ENCODE results near the gene P2RY1.

Gene P2RY1, protein sequence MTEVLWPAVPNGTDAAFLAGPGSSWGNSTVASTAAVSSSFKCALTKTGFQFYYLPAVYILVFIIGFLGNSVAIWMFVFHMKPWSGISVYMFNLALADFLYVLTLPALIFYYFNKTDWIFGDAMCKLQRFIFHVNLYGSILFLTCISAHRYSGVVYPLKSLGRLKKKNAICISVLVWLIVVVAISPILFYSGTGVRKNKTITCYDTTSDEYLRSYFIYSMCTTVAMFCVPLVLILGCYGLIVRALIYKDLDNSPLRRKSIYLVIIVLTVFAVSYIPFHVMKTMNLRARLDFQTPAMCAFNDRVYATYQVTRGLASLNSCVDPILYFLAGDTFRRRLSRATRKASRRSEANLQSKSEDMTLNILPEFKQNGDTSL

DNA sequence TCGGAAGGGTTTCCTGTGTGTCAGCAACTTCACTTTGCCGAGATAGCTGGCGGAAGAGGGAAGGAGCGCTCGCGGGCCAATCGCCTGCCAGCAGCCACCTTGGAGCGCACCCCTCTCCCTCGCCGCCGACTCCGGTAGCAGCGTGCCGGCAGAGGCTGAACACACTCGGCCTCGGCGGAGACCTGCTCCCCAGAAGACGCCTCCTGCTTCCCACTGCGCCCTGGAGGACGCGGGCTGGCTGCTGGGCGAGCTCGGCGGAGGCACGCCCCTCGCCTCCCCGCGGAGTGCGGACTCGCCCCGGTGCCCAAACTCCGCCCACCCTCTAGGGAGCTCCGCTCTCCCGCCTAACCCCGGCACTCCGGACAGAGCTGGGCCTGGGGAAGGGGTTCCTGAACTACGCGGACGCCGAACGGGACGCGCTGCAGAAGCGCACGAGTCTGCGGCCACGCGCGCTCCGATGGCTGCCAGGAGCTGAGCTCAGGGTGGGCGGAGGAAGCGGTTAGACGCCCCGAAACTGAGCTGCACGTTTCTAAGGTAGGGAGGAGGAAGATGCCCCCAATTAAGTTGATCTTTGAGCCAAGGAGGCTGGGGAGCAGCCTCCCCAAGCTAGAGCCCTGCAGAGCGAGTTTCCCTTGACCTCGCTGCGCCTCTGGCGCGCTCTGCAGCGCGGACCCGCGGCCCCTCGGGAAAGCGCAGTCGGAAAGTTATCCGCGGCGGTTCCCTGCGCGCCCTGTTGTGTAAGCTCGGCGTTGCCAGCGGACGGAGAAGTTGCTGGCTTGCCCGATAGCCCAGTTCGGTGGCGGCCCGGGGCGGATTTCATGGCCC, at the start of gene P2RY1:
P2RY1 (plus strand) TSS at position 356 of the 825 bp plus-strand sequence. CDS start 652 bp downstream, outside the sequence.
- no peak for FAIRE-seq

DNA sequence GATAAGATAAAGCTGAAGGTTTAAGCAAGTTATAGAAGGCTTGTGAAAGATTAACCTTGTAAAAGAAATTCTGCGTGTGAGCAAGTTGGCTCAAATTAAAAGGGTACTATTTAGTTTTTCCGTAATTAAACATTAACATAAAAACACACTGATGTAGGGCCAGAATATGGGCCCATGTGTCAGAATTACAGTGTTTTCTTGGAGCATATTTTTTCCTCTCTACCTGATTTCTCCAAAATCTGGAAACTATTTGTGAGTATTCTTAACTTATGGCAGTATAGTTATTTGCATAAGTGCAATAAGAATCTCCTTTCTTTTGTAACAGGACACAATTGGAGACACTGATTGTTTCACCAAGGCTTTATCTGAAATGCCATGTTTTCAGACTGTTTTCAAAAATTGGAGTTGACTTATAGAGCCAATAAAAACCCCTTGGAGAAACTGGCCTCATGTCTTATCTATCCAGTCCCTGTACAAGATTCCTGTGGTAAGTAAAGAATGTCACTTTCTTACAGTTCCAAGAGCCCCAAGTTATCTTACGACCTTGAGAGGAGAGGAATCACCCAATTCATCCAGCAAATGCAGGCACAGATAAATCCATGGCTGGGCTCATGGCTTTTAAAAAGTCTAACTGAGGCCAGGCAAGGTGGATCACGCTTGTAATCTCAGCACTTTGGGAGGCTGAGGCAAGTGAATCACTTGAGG, 47.8 kb upstream of the P2RY1 start:
- no peak for FAIRE-seq

DNA sequence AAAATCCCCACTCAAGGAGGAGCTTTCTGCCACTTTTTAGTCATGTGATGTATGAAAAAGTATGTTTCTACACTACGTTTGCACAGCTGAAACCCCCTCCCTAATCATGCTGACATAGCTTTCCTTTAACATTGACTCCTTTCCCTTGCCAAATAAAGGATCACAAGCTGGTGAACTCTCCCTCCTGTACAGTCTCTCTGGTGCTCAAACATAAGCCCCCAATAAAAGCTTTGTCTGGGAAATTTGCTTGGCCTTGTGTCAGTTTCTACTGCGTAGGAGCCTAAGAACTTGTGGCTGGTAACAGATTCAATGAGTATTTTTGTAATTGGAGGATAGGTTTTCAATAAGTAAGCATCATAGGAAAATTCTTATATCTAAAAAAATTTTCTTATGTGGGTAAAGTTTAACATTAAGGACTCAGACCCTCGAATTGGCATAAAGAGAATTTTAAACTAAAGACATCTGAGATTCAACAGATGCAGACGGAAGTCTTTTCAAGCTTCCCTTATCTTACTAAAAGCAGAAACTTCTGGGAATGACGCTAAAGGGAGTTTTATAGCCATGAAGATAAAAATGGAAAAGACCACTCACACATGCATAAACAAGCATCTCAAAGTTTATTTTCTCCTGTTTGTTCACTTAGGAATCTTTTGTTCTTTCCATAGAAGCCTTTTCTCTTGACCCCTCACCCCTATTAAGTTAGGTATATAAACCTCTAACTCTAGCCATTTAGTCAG, 44.1 kb upstream of the P2RY1 start:
- FAIRE-seq, result no peak

DNA sequence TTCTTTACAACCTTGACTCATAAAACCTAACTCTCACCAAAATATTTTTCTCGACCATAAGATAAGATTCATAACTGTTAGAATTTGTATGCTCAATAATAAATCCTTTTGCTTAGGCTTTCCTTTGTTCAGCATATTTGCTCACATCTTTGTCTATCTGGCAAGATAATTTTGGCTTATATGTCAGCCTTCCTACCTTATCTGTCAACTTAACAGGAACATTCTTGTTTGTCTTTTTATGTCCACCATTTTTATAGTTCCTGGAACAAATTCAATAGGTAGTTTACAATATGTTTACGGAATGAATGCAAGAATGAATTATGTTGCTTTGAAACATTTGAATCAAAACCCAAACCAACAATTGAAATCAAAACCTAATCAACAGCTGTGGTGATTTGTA, 41.0 kb upstream of the P2RY1 start:
- no peak for FAIRE-seq

DNA sequence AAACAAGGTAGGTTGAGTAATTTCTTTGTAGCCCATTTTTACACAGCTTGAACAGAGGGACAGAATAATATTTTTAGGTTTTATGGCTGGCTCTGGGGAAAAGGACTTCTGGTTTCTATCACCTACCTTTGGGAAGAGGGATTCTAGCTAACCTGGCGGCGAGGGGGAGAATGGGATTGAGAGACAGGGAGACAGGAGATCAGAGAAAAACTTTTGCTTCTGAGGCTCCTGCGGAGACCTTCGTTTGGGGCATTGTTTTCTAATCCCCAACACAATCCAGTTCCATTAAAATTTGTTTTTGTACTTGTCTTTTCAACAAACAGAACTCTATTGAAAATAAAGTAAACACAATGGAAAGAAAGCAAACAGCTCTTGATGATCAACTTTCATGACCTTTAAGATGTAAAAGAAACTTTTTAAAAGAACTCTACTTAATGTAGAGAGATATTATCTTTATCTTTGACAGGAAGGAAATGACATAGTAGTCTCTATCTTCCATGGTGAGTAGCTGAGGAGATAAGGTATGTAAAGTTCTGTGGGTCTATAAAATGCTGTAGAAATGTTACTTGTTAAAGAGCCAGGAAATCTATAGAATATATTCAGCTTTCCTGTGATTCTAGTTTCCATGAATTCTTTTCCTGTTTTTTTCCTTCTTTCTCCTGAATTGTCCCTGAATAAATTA, 37.0 kb upstream of the P2RY1 start:
- FAIRE-seq, result no peak

DNA sequence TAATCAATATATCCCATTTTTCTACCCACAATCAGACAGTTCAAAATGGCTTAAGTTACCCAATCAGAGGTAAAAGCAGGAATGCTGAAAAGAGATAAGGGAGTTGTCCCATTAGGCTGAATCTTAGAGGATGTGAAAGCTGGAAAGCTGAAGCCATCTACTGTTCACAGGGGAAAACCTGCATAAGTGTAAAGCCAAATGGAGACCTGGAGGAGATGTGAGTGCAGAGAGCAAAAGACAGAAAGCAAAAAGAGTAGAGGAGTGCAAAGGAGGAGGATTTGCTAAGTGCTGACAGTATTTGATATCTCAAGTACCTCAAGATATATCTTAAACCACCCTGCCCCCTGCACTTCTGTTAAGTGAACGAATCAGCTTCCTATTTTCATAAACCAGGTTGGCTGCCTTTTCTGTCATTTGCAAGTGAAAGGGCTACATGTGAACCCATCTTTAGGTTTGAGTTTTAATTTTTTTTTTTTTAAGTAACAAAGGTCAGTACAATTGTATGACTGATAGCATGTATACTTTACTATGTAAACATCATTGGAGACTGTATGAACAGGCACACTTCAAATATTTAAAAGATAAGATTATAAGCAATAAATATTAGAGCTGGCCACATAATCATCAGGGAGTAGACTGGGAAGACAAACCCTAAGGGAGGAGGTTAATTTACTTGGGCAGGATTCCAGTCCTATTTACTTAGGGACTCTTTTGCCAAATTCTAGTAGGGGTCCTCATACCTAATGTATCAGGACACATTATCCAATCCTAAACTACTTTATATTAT, 22.8 kb upstream of the P2RY1 start:
- FAIRE-seq, result no peak

DNA sequence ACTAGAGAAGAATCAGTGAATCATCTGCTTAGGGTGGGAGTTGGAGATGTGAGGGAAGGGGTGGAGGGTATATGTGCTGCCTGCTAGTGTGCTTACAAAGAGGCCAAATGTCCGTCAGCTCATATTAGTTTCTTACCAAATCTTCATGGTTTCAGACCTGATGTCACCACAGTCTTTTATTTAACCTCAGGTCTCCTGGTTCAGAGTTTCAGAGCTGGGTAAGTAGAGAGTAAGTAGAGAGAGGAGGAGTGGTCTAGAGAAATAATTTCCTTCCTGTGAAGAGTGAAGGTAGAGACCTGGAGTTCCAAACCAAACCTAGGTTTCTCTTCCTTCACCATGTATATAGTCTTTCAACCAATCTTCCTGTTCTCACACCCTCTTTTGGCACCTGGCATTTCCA, 17.5 kb upstream of the P2RY1 start:
- no peak for FAIRE-seq

DNA sequence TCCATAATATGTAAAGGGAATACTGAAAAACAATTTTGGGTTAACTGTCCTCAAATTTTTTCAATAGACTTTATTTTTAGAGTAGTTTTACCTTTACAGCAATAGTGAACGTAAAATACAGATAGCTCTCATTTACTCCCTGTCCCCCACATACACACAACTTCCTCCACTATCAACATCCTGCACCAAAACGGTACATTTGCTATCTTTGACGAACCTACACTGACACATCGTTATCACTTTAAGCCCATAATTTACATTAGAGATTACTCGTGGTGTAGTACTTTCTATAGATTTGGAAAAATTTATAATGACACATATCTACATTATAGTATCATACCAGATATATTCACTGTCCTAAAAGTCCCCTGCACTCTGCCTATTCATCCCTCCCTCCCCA, 16.9 kb upstream of the P2RY1 start:
- FAIRE-seq, result no peak

DNA sequence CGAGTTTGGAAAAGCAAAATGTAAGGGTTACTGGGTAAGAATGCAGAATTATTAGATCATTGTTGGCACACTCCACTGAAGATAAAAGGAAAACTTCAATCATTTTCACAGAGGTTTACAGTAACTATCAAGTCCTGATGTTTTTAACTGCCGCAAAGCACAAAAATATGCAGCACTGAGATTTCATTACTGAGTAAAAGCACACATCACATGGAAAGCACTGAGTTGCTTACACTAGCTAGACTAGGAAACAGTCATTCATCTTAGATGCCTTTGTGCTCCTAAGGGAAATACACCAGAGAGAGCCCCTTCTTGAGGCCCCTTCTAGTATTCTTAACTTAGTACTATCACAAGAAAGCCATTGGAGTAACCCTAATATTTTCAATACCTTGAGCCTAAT, 11.8 kb upstream of the P2RY1 start:
- FAIRE-seq, result no peak

DNA sequence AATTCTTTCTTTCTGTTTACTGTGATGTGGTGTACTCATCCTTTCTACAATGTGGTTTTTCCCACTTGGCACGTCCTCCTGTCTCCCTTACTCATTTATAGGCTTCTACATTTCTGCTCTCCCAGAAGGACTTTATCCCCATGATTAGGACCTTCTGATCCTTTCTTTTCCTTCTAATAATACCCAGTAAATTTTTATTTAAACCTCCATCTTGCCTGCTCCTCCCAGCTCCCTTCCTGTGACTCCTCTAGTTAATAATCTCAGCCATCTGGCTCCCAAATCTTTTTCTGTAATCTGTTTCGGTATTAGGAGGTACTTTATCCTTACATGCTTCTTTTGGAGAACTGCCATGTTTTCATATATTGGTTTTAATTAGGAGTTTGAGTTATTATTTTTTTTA, 11.2 kb upstream of the P2RY1 start:
- no peak for FAIRE-seq

DNA sequence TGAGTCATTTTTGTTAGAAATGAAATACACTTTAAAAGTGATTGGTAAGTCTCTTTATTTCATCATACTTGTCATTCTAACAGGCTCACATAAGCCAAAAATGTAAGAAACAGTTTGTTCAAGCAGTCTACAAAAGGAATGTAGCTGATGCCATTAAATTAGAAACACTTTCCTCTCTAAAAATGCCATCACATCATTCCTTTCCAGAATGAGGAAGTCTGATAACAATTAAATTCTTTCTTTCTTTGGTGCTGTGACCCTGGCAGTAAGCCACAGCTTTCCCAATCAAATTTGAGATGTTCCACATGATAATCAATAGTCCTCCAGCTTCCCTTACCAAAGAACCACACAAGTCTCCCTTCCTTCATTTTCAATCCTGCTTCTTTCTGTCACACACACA, 9.4 kb upstream of the P2RY1 start:
- FAIRE-seq, result no peak

DNA sequence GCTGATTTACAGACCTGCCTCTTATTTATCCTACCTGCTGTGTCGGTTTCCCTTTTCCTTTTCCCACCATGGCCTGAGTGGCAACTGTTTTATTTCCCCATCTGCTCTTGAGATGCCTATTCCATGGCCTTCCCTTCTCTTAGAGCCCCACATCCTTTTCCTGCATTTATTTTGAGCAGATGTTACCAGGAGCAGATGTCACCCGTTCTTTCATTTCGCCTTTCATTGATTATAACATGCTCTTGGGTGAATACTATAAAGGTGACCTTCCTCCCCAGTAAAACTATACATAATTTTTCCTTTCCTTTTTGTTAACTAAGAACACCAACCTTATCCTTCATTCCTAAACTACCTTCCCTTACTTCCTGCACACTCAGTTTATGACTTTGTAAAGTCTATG, 8.5 kb upstream of the P2RY1 start:
- FAIRE-seq, result no peak

DNA sequence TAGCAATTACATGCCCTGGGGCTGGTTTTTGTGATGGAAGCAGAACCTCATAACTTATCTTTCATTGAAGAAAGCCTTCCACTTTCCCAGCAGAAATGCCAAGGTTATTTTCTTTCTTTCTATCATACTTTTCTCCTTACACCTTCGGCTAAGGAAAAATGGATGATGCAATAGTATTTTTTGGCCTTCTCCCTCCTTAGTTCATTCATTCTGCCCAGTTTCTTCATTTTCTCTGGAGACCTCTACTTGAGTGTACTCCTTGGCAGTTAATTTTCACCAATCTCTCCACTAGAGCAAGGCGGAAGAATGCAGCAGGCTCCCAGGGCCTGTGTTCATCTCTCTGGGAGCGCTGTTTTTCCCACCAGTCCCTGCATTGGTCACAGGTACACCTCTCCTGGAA, 7.6 kb upstream of the P2RY1 start:
- FAIRE-seq, result no peak

DNA sequence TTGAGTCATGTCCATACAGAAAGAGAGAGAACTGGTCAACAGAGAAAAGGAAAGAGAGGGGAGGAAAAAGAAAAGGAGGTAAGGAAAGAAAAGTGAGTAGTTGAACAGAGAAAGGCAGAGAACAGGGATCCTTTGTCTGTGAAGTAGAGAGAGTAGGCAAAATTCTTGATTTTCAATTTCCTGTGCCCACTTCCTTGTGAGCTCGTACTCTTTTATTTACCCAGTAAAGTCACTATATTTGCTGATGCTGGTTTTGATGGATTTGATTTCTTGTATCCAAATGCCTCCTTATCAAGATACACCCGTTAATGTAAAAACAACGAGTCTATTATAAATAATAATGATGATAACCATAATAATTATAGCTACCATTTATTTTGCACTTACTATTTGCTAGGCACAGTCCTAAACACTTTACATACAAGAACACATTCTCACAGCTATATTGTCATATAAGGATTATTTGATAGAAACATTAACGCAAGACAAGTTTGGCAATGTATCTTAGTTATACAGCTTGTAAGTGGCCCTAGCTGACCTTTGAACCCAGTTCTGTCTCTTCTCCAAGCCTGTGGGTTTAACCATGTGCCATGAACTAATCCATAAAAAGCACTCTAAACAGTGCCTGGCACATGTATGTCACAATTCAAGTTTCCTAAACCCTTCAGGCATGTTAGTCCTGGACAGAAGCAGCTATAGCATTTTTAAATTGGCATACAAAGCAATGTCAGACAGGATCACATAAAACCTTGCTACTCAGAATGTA, 6.7 kb upstream of the P2RY1 start:
- no peak for FAIRE-seq

DNA sequence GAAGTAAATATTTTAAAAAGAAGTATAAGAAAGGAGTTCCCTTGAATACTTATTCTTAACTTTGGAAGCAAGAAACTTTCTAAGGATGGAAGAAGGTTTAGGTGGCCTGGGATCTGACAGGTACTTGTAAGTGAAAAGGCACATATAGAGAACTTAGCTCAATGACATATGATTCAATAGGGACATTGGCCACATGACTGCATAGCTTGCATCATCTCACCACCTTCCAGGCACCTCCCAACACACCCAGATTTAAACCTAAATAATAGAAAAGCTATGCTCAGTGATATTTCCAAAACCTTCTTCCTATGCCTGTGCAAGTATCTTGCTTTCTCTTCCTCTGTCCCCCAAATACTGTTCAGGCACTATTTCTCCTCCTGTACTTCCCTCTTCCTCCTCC, 4.7 kb upstream of the P2RY1 start:
- FAIRE-seq, result no peak

DNA sequence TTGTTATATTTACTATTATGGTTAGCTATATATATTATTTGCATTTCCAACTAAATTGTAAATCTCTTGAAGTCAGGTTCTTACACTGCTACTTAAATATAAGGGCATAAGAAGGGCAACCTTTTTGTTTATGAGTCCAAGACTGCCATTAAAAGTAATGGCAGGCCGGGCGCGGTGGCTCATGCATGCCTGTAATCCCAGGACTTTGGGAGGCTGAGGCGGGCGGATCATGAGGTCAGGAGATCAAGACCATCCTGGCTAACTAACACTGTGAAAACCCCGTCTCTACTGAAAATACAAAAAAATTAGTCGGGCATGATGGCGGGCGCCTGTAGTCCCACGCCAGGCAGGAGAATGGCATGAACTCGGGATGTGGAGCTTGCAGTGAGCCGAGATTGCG, 2.9 kb upstream of the P2RY1 start:
- no peak for FAIRE-seq

DNA sequence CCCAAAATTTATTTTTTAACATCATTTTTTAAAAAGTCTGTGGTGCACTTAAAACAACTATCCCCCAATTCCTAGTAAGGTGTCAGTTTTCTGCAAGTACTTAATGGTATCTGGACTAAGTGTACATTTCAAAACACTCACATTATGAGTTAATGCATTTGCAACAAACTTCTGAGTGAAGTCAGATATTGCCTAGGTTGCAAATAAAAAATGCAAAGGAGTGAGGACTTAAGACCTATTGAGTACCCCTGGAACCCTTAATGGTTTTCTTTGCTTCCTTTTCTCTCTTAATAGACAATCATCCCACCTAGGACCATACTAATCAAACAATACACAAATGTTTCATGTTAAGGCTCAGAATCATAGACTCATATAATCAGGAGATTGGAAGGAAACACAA, 1.8 kb upstream of the P2RY1 start:
- no peak for FAIRE-seq

DNA sequence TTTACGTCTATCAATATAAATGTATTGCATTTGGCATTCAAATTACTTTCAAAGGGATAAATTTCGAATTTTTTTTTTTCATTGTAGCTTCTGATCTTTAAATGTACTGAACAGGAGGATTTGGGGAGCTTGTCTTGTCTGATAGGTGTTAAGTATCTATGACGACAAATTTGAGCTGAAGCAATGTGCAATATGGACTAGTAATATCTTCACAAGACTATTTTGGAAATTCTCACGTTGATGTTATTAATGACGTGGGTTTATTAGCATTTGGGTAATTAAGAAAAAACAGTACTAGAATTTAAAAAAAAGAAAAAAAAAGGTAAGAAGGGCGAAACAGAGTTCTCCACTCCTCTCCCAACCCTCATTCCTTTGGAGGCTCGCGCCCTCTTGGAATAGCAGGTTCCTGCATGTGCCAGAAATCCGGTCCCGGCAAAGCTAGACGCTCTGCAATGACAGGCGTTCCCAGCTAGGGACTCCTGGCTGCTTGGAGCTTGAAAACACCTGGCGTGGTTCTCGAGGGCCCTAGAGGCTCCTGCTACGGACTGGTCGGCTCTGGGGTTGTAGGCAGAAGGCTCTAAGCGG, 648 bp upstream of the P2RY1 start:
- FAIRE-seq, result no peak

DNA sequence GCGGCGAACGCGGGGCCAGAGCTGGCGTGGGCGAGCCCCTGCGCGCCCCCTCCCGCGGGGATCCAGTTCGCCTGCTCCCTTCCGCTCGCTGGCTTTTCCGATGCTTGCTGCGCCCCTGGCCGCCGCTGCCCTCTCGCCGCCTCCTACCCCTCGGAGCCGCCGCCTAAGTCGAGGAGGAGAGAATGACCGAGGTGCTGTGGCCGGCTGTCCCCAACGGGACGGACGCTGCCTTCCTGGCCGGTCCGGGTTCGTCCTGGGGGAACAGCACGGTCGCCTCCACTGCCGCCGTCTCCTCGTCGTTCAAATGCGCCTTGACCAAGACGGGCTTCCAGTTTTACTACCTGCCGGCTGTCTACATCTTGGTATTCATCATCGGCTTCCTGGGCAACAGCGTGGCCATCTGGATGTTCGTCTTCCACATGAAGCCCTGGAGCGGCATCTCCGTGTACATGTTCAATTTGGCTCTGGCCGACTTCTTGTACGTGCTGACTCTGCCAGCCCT, 721 bp downstream of the P2RY1 start:
- no peak for FAIRE-seq

DNA sequence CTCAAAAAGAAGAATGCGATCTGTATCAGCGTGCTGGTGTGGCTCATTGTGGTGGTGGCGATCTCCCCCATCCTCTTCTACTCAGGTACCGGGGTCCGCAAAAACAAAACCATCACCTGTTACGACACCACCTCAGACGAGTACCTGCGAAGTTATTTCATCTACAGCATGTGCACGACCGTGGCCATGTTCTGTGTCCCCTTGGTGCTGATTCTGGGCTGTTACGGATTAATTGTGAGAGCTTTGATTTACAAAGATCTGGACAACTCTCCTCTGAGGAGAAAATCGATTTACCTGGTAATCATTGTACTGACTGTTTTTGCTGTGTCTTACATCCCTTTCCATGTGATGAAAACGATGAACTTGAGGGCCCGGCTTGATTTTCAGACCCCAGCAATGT, 1.3 kb downstream of the P2RY1 start:
- FAIRE-seq, result no peak
